COLO668 (cell line): ENCODE measurements around the gene CACNA2D1.
"Not testable (repeated sequence)": the region's sequence is repeated elsewhere in the genome, so short reads cannot be mapped to it uniquely, and the experiment has no call there.

Source experiments
- DNase-seq: peaks from one replicate; lab custom pipeline; 2025; ENCODE audit not compliant: unreplicated experiment; lab: John Stamatoyannopoulos, UW

CACNA2D1 gene

DNA sequence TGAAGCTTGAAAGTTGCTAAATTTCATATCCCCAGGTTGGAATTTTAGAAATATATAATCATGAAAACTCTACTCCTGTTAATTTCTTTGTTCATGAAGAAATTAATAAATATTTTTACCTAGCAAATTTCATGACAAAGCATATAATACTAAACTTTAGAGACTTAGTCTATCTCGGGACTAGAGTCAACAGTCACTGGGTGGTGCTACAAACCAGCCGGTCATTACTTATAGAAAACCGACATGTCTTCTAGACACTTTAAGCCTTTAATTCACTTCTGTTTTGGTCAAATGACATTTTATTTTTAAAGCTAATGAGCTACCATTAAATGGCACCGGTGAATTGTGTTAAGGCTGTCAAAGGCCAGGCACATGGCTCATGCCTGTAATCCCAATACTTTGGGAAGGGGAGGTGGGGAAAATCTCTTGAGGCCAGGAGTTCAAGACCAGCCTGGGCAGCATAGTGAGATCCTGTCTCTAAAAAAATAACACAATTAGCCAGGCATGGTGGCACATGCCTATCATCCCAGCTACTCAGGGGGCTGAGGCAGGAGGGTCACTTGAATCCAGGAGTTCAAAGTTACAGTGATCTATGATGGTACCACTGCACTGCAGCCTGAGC is 270.1 kb downstream of the CACNA2D1 start:
- no peak for DNase-seq

DNA sequence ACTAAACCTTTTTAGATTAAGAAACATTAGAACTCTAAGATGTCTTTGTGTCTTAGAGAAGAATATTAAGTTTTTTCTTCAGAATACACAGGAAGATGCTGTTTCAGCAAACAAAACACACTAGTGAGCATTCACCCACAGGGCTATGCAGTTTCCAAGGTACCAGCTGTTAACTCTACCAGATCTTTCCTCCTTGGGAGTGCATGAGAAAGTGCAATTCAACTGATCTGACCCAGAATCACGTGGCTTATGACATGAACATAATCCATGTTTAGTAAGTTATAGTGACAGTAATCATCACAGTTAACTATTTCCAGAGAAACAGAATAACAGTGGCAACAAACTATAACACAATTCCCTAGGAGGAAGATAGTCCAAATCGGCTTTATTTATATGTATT is 270.7 kb downstream of the CACNA2D1 start:
- no peak for DNase-seq

DNA sequence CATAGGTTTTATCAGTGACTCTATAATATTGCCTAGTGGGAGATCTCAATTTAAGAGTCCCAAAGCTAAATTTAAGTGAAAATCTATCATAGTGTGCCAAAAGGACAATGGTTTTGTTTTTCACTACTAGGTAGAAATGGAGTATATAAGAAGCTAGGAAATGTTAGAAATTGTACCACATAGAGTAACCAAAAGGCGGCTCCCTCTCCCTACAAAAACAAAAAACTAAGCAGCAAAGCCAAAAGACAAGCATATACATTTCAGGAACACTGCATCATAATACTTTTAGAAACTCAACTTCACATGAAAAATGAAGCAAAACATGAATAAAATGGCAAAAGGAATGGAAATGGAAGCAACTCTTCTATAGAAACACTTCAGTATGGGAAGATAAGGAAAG is 271.6 kb downstream of the CACNA2D1 start:
- DNase-seq: no peak

DNA sequence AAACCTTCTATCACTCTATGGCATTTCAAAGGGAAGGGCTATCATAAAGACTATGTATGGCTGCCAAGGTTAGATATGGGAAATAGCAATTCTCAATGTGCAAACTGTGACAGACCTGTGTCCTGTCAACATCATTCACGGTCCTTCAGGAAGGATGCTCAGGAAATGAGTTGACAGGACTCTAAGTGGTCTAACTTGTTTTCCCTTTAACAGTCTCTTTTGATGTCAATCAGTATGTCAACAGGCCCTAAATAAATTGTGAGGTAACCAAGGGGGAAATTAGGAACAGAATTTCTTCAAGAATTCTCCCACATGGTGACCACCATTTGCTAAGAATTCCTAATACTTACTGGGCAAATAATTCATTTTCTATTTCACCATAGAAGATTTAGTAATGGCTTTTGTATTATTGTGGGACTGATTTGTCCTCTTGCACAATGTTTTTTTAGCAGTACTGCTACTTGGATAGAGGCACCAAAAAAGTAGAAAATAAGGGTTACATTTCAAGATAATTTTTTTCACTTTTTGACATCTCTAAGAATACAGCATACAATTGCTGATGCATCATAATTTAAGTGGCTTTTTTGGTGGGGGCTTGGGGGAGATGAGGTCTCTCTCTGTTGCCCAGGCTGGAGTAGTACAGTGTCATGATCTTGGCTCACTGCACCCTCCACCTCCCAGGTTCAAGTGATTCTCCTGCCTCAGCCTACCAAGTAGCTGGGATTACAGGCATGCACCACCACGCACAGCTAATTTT is 275.8 kb downstream of the CACNA2D1 start:
- DNase-seq: peak; percentile 27

DNA sequence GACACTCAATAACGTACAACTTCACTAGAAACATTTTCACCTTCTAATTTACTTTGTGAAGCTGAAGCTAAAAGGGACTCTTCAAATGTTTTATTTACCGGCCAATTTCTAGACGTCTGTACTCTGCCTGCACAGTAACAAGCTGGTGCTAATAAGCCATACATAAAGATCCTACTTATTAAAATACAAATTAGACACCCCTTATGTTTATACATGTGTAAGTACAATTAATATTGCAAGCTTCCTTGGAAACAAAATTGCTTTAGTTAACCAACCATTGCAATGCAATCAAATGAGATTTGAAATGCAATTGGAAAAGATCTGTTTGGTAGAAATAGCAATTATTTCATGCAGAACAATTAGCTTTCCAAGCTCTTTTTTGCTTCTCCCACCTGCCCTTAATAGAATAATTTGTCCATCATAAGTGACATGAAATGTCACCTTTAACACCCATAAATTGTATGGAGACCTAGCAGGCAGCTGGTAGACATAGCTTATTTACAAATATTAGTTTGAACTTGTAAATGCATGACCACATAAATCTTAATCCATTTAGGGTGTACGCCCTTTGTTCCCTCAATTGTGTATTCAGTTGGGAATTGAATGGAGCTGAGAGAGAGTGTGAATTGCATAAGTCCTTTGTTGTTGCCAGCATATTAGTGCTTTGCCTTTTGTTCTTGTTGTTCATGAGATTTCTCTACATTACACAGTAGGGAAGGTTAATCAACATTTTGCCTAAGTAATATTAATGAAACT is 277.1 kb downstream of the CACNA2D1 start:
- no peak for DNase-seq

DNA sequence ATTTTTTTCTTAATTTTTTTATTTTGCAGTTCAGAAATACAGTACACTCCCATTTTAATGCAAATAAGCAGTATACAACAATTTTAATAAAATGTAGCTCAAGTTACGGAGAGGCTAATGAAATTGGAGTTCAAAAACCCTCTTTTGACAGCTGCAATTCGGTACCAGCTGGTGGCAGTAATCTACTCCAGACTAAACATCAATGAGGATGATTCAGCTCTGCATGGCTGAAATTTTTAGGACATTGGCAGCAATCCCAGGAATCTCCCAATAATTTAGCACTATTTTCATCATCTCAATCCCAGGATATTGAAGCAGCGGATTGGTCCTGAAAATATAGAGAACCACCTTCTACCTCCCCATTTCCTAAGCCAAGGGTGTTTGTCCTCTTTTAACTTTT is 278.8 kb downstream of the CACNA2D1 start:
- peak; percentile 21 for DNase-seq

DNA sequence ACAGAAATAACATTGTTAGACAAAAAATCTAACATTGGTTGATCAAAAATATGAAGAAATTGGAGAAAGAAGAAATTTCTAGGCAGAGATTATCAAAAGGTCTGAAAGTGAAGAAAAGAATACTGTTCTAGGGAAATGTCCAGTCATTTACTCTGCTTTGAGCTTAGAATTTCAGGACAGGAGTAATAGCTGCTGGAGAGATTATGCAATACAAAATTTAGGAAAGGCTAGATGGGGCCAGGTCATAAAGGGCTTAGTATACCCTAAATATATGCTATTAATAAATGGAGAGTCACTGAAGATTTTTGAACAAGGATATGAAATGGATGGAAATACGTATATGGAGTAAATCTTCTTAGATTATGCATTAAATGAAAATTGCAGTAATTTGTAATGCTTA is 279.2 kb downstream of the CACNA2D1 start:
- no peak for DNase-seq

DNA sequence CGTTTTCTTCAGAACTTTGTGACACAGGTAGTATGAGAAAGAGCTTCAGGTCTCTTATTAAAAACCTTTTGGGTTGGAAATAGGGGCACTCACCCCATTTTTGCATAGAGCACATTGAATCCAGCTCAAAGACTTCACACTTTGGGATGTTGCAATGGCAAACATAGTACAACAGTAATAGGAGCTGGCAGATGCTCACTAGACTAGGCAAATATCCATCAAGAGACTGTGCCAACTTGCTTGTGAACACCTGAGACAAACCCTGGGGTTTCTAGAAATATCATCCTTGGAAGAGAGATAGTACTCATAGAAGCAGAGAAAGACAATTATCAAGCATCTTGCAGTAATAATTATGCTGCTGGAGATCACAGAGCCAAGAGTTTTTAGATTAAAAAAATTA is 280.0 kb downstream of the CACNA2D1 start:
- no peak for DNase-seq

DNA sequence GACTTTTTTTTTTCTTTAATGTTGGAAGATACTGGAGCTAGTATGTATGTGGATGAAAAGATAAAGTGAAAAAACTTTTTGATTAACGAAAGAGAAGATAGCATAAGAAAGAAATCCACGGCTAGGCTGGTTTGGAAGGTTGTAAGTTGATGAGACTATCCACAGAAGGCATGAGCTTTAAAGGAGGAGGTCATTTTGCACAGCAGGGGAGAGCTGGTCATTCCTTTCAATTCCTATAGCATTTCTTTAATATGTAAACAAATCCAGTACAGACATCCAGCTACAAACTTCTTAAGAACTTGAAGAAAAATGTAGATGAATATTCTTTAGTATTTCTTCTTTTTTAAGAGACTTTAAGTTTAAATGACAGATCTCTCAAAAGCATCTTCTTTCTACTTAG is 281.3 kb downstream of the CACNA2D1 start:
- DNase-seq: no peak

DNA sequence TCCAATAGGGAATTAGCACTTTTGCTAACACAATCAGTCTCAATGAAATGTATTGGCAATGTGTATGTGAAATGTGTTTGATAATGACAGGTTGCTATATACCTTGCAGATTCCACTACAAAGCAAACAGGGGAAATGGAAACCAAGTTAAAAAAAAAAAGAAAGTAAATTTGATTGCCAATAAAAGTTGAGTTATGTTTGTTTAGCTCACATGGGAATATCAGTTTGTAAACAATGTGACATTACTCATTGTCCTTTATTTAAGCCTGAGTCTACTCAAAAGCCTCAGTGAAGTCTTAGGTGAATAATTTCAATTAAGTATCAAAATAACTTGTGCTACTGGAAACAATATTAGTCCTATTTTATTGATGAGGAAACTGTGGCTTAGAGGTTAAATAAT is 285.2 kb downstream of the CACNA2D1 start:
- no peak for DNase-seq

DNA sequence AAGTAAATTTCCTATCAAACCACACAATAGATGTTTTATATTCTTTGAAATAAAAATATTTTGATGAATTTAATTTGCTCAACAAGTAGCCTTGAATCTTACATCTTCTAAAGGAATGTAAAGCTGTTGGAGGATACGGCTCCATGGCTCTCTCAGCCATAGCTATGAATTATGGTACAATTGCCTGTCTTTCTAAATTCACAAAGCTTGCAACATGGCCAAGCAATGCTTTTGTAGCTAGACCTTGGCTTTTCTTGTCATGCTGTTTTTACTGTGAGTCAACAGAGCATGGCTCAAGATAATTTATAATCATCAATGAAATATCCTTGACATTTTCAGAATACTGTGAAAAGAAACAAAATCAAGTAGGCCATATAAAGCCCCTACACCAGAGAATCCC is 286.7 kb downstream of the CACNA2D1 start:
- DNase-seq: no peak

DNA sequence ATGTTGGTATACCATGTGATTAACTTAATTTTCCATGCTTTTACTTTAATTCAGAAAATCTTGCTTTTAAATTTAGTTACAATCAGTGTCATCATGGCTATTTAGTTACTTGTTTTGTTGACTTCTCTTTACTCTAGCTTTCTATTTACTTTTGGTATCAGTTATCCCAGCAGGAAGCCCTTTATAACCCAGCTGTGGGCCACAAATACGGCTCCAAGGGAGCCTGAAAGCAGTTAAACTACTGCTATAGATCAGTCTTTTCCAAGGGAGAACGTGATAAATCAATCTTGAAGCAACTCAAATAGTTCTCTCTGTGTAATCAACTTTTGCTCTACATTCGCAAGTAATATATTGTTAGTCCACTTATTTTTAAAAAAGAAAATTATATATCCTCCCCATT is 287.4 kb downstream of the CACNA2D1 start:
- peak; percentile 58 for DNase-seq

DNA sequence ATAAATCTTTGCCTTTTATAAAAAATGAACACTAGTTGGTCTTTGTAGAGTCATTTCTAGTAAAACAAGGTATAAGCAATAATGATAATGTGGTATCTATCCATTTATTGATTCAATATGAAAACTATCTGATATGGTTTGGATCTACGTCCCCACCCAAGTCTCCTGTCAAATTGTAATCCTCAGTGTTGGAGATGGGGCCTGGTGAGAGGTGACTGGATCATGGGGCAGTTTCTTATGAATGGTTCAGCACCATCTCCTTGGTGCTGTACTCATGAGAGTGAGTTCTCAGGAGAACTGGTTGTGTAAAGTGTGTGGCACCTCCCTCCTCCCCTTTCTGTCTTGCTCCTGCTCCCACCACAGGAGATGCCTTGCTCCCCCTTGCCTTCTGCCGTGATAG is 288.8 kb downstream of the CACNA2D1 start:
- DNase-seq: no peak

DNA sequence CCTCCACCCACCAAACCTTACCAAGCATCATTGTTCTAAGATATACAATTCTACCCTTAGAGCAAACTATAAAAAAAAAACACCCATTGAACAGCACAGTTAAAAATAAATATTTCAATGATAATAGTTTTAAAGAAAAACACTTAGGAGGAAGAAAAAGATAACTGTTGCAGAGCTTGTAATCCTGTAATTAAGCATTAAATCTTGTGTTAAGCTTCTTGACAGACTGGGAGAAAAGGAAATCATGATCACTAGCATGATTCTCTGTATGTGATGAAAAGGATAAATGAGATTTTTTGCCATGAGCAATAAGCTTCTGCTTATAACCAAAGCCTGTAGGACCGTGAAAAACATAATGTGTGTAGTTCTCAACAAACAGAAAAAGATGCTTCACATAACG is 289.8 kb downstream of the CACNA2D1 start:
- no peak for DNase-seq

DNA sequence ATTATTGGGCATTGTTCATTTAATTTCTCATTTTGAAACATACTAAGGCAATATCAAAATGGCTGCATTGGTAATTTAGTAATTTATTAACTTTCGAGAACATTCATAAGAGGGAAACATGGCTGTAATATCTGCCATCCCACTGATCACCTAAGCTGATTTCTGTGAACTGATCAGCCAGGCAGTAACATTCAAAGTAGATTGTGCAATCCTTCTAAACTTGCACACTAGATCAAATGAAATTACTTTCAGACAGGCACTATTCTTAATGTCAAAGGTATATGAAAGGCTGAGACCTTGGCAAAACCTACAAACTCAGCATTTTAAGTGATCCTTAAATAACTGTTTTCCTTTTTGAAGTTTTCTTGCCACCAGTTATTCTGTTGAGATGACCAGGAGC is 290.7 kb downstream of the CACNA2D1 start:
- DNase-seq: no peak

DNA sequence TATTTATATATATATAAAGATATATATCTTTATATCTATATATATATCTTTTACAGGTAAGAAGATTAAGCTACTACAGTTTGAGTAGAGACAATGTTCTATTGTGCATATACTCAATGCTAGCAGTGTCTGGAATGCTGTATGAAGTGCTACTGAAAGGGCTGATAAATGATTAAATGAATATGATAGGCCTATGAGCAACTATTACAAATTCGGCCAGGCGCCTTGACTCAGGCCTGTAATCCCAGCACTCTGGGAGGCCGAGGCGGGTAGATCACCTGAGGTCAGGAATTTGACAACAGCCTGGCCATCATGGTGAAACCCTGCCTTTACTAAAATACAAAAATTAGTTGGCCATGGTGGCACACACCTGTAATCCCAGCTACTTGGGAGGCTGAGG is 297.1 kb downstream of the CACNA2D1 start:
- DNase-seq: no peak

DNA sequence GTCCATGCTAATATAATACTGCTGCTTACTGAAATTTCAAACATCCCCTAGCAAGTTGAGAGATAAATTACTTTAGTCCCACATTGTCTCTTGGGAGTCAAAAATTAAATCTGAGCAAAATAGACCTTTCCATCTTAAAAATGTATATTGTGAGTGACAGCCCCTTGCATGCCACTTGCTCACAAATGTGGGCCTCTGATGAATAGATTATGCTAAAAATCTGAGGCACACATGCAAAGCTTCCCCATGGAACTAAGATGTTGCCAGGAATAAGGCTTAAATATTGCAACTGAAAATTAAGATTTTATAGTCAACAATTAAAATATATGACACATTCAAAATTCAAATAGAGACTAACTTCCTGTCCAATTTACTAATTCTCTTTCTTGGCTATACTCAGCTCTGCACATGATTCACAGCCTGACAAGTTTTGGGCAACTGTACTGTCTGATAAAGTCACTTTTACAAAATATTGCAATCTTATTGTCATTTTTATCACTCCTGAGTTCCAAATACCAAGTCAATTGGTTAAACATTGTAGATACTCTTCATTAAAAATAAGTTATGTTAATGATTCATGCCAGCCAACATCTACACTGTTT is 301.2 kb downstream of the CACNA2D1 start:
- no peak for DNase-seq

DNA sequence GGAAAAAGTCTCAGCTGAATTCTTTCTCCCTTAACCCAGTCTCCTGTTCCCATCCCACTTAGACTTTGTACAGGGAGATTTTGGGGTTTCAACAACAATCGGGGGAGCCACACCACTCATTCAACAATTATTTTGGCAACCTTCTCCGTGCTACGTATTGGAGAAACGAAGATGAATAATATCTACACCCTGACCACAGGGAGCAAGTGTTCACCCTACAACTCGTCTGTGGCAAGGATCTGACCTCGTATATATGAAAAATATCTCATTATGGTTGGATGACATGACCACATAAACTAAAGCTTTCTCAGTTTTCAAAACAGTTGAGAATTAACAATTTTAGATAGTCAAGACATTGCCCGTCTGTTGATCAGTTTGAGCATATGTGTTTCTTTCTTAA is 302.1 kb downstream of the CACNA2D1 start:
- DNase-seq: no peak

DNA sequence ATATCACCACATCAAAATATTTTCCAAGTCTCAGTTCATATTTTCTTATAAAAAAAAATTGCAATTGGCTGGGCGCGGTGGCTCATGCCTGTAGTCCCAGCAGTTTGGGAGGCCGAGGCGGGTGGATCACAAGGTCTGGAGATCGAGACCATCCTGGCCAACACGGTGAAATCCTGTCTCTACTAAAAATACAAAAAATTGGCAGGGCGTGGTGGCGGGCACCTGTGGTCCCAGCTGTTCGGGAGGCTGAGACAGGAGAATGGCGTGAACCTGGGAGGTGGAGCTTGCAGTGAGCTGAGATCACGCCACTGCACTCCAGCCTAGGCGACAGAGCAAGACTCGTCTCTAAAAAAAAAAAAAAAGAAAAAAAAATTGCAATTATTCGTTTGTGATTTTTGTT is 303.0 kb downstream of the CACNA2D1 start:
- DNase-seq: not testable (repeated sequence)

DNA sequence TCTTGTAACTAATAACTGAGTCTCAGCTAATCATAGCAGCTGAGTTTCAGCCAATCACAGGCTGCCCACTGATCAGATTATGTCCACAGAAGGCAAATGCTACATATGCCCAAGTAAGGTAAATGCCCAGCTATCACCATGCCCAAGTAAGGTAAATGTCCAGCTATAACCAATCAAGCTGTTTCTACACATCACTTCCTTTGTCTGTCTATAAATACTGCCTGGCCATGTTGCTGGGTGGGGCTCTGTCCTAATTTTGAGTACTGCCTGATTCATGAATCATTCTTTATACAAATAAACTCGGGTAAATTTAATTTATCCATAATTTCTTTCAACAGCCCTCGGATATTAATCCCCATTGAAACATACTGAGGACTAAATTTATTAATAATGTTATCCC is 312.4 kb downstream of the CACNA2D1 start:
- no peak for DNase-seq

DNA sequence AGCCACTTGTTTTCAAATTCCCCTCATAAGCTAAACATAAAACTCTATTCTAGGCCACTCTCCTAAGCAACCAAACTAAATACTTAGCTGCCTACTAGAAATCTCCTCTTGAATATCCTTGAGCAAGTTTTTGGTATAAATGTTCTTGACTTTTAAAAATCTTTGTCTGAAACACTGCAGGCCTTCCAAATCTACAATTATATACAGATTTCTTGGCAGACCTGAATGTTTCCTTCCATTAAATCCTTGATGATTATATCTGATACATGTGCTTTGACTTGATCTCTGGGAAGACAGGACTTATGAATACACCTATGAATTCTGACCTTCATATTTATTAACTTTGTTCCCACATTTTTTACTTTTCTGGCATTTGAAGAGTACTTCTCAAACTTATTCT is 314.5 kb downstream of the CACNA2D1 start:
- no peak for DNase-seq

DNA sequence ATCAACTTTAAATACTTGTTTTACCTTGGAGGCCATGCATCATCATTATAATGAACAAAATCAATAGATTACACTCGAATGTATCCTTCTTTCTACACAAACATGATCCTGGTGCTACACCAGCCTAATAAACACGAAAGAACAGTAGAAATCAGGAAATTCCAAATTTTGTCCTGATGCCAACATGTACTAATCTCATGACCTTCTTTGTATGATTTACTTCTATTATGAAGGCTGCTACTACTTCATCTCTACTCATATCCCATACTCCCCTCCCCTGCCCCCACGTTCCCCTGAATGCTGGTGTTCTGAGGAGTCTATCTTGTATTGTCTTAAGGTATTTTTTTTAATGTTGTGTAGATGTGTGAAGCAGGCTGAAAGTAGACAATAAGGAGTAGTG is 315.0 kb downstream of the CACNA2D1 start:
- DNase-seq: no peak
